LNCaP clone FGC (cell line): ENCODE measurements around the gene FBLN2.

ENCODE experiments used
- DNase-seq: peaks from one replicate; pipeline ENCODE4 v3.0.0-alpha.2; 2011; ENCODE audit warnings: low read depth
- H3K4me3 ChIP-seq: 2 replicates; pipeline ENCODE4 v1.5.1; 2011; ENCODE audit warnings: mild to moderate bottlenecking, low read depth, low read length, control low read depth
- TF ChIP-seq, protein P1 (sequence below): IDR thresholded peaks from 2 replicates; pipeline ENCODE4 v1.5.1; 2012; ENCODE audit warnings: mild to moderate bottlenecking; ENCODE audit not compliant: control insufficient read depth, insufficient read depth; ENCODE audit errors: extremely low read depth

The FBLN2 gene

DNA sequence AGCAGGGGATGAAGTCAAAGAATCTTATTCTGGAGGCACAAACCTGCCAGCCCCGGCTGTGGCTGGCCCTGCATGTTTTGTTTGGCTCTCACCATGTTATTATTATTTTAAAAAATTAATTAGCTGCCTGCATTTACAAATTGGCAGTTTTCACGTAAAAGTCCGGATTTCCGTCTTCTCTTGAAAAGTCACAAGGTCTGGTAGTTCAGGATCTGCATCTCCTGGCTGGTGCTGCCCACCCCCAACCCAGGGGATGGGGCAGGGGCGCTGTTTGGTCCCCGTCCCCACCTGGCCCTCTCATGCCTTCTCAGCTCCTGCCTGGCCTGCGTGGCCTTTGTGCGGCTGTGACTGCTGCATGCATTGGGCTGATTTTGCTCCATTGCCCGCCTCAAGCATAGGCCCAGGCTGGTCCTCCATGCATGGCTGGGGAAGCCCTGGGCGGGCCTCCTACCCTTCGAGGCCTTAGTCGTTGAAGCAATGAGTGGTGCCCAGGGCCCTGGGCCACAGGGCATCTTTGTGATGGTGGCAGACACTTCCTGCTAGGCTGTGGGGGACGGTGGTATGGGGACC is 2.0 kb downstream of the FBLN2 start:
- no peak overlapping the region for H3K4me3 ChIP-seq
- no peak for DNase-seq
- TF ChIP-seq, protein P1, sequence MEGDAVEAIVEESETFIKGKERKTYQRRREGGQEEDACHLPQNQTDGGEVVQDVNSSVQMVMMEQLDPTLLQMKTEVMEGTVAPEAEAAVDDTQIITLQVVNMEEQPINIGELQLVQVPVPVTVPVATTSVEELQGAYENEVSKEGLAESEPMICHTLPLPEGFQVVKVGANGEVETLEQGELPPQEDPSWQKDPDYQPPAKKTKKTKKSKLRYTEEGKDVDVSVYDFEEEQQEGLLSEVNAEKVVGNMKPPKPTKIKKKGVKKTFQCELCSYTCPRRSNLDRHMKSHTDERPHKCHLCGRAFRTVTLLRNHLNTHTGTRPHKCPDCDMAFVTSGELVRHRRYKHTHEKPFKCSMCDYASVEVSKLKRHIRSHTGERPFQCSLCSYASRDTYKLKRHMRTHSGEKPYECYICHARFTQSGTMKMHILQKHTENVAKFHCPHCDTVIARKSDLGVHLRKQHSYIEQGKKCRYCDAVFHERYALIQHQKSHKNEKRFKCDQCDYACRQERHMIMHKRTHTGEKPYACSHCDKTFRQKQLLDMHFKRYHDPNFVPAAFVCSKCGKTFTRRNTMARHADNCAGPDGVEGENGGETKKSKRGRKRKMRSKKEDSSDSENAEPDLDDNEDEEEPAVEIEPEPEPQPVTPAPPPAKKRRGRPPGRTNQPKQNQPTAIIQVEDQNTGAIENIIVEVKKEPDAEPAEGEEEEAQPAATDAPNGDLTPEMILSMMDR, result no peak

DNA sequence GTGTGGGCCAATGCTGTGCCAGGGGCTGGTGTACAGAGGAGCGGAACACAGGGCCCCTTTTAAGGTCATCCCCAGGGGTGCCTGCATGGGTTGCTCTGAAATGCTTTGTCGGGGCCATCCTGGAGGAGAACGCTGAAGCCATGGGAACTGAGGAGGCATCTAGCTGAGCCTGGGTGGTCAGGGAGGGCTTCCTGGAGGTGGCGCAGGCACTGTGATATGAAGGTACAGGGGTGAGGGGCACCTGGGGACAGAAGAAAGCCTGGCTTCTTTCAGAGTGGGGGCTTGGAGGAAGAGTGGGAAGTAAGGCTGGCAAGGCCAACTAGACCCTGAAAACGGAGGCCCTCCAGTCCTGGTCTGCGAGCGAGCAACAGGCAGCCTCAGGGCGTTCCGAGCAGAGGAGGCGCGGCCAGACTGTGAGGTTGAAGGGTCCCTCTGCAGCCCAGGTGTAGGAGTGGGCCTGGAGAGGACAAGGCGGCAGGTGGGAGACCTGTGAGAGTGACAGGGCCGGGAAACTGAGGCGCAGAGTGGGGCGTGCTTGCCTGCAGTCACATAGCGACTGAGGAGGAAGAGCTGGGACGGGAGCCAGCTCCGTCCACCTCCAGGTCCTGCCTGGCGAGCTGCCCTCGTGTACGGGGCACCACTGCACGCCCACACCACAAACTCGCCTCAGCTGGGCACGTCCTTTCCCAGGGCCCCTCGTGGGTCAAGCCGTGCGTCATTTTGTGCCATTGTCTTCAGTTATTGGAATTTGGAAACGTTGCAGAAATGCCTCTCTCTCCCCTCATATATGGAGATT is 4.1 kb downstream of the FBLN2 start:
- no peak overlapping the region for H3K4me3 ChIP-seq
- TF ChIP-seq, protein P1, result no peak

DNA sequence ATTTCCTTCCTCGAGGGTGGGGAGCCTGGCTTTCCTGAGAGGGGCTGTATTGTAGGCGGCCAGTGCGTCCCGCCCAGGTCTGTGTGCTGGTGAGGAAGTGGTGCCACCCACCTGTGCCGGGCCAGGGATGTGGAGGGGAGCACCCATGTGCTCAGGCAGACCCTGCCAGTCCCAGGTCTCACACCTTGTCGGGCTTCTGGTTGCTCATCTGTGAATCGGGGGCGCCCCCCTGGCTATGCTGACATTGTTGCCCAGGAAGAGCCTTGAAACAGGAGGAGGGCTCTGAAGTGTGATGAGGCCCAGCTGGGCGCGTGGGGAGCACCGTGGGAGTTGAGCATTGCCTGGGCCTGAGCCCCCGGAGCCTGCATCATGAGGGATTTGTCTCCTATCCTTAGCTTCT is 4.8 kb downstream of the FBLN2 start:
- no peak for DNase-seq
- TF ChIP-seq, protein P1, result no peak
- H3K4me3 ChIP-seq, result no peak overlapping the region

More for the DNA sequence above, 4.1 kb downstream of the FBLN2 start:
- no peak for DNase-seq

DNA sequence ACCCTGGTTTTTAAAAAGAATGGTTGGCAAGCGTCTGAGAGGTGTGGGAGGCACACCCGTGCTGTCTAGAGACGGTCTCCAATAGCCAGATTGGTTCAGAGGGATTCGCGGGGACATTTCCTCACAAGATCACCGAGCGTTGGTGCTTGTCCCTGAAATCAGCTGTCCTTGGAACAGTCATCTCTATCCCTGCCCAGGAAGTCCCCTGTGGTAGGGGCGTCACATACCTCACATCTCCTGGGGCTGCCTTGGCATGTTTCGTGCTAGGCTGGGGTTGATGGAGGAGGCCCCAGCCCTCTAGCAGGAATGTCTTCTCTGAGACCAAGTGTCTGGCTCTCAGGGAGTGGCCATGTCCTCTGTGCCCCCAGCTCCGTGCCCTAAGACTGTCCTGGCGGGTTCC is 6.8 kb downstream of the FBLN2 start:
- no peak overlapping the region for H3K4me3 ChIP-seq
- DNase-seq, result no peak
- TF ChIP-seq, protein P1, result no peak

DNA sequence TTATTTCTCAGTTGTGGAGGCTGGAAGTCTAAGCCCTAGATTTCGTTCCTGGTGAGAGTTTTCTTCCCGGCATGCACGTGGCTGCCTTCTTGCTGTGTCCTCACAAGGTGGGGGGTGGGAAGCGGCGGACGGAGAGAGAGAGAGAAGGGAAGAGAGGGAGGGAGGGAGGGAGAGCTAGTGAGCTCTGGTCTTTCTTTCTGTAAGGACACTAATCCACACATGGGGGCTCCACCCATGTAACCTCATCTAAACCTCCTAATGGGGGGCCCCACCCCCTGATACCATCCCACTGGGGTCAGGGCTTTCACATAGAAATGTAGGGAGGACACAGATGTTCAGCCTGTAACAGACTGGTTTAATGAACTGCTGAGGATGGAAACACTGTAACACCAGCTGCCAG is 7.3 kb downstream of the FBLN2 start:
- H3K4me3 ChIP-seq, result no peak overlapping the region
- no peak for DNase-seq
- TF ChIP-seq, protein P1, result no peak

DNA sequence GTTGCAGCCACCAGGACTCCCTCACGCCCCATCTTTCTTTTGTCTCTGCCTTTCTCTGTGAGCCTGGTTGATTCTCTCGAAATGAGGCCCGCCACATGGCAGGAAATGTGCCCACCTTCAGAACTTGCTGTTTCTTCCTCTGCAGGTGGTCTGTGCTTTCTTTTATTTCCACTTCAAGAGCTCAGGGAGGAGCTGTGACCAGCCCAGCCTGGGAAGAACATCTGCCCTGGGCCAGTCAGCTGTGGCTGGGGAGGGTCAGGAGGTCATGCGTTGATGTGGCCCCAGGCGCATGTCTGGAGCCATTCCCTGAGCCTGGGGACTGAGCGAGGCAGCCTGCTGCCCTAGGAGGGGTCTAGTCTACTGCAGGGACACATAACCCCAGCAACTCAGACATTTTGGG is 8.0 kb downstream of the FBLN2 start:
- TF ChIP-seq, protein P1, result no peak
- H3K4me3 ChIP-seq, result no peak overlapping the region
- no peak for DNase-seq

DNA sequence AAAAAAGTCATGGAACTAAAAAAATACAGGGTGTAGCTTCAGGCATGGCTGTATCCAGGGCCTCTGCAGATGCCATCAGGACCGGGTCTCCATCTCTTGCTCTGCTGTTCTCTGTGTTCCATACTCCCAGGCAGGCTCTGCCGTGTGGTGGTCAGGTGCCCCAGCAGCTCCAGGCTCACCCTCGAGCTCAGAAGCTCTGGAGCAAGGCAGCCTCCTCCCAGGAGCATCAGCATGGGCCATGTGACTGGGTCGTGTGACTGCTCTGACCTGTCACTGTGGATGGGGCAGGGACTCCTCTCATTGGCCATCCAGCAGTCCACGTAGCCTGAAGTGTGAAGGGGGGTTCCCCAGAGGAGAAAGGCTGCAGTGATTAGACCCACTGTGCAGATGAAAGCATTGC is 8.5 kb downstream of the FBLN2 start:
- H3K4me3 ChIP-seq, result no peak overlapping the region
- TF ChIP-seq, protein P1, result no peak
- DNase-seq, result no peak
